SH-SY5Y (cell line): Measurements from ENCODE around the gene TRUB2.

Experiments used
- GATA2 ChIP-seq: IDR thresholded peaks from 2 replicates; pipeline ENCODE4 v1.6.1; 2011; ENCODE audit warnings: mild to moderate bottlenecking, low read depth, low read length
- GATA3 ChIP-seq: IDR thresholded peaks from 2 replicates; pipeline ENCODE4 v1.6.1; 2011; ENCODE audit warnings: low read depth, mild to moderate bottlenecking, low read length, moderate library complexity

DNA sequence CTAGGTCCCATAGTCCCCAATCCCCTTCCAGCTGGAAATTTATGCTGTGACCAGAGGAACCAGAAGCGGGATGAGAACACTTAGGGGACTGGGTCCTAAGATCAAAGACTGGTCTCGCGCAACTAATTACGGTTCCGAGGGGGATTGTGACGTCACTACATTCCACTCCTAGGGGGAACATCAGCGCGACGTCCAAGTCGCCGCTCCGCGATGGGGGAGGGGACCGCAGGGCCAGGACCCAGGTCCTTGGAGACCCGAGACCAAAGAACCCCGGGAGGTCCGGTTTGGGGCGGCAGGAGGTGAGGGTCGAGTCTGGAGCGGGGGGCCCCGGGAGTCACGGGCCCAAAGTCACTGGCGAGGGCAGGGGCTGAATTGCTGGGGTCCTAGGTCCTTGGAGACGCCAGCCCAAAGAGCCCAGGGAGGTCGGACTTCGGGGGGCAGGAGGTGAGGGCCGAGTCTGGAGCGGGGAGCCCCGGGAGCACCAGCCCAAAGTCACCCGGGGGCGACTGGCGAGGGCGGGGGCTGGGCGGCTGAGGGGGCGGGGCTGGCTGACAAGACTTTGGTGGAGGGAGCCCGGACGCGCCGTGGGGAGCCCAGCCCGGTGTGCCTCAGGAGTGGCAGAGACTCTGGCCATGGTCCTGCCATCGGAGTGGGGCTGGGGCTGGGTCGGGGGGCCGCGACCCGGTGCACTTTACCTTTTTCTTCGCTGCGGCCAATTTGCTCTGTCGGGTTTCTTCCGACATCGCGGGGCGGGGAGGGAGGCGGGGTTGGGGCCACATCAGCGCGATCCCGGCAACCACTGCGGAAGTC is 46.8 kb downstream of the TRUB2 start, which contains the start of gene GOLGA2:
- TF ChIP-seq GATA2 (no peak), GATA3 (no peak)
